Mammary epithelial cell (primary cell): ENCODE data around the gene CTNNA1.

Experiments used
- EZH2 ChIP-seq: IDR thresholded peaks from 2 replicates; pipeline ENCODE4 v1.6.1; 2012; ENCODE audit warnings: low read length, inconsistent platforms, borderline replicate concordance
- TF ChIP-seq, protein P1 (sequence below), 2 donors: IDR thresholded peaks in 1 of 2; conservative IDR thresholded peaks in 1 of 2; 2 replicates each; pipeline ENCODE4 v1.5.1; 2011 to 2012; ENCODE audit warnings: inconsistent platforms in 2 of 2, low read length in 2 of 2, mild to moderate bottlenecking in 2 of 2, control low read depth in 1 of 2, low read depth in 1 of 2; ENCODE audit not compliant: insufficient read depth in 1 of 2; ENCODE audit errors: extremely low read depth in 1 of 2

GRCh38 chr5:138832218-138832617, 79.0 kb downstream of the CTNNA1 start:
- no peak for TF ChIP-seq EZH2
- TF ChIP-seq, protein P1, sequence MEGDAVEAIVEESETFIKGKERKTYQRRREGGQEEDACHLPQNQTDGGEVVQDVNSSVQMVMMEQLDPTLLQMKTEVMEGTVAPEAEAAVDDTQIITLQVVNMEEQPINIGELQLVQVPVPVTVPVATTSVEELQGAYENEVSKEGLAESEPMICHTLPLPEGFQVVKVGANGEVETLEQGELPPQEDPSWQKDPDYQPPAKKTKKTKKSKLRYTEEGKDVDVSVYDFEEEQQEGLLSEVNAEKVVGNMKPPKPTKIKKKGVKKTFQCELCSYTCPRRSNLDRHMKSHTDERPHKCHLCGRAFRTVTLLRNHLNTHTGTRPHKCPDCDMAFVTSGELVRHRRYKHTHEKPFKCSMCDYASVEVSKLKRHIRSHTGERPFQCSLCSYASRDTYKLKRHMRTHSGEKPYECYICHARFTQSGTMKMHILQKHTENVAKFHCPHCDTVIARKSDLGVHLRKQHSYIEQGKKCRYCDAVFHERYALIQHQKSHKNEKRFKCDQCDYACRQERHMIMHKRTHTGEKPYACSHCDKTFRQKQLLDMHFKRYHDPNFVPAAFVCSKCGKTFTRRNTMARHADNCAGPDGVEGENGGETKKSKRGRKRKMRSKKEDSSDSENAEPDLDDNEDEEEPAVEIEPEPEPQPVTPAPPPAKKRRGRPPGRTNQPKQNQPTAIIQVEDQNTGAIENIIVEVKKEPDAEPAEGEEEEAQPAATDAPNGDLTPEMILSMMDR (conservative IDR thresholded peaks at IDR 0.05 in 1 of 2, IDR thresholded peaks at IDR 0.05 in 1 of 2; ENCODE audit: extremely low read depth in 1 of 2, insufficient read depth in 1 of 2, low read depth in 1 of 2, low read length in 2 of 2) = no peak
